Caco-2 (cell line): ENCODE data around the gene VPS35. TPM values are rescaled to one million over a fixed set of nuclear protein-coding genes. Genes with fewer than 3 reads are reported as not detected.

Experiments used
- BruUV-seq: library from RNA; stranded (reverse); fragments of 400-500 nt; replicated peaks from 2 replicates; lab custom pipeline; 2021; lab: Mats Ljungman, UMichigan
- CTCF ChIA-PET: fragments of 300-600 bp; sonication (Branson Sonifier 250); formaldehyde crosslinking; loops from one replicate; lab custom pipeline; 2022; ENCODE audit warnings: antibody characterized with exemption; lab: Charles Lee
- POLR2A ChIA-PET: fragments of 300-600 bp; sonication (Branson Sonifier 250); formaldehyde crosslinking; loops from one replicate; lab custom pipeline; 2022; ENCODE audit warnings: antibody characterized with exemption; lab: Charles Lee
- DNase-seq, 2 experiments: peaks; one replicate each; pipeline versions ENCODE4 v3.0.0 to v3.0.0-alpha.2; 2020 to 2022
- H3K27me3 ChIP-seq: replicated peaks from 2 replicates; pipeline ENCODE4 v1.6.0; 2011; ENCODE audit warnings: low read length; ENCODE audit not compliant: control insufficient read depth, insufficient read depth
- H3K36me3 ChIP-seq: 2 replicates; pipeline ENCODE4 v1.5.1; 2011; ENCODE audit warnings: low read length; ENCODE audit not compliant: control insufficient read depth, insufficient read depth
- H3K4me1 ChIP-seq: fragments of 250-450 bp; sonication (Bioruptor Pico); 2 replicates; pipeline ENCODE4 v1.5.1; 2020; ENCODE audit warnings: mild to moderate bottlenecking
- H3K4me3 ChIP-seq: 2 replicates; pipeline ENCODE4 v1.5.1; 2011; ENCODE audit warnings: low read depth, mild to moderate bottlenecking, control low read depth, low read length
- H3K9me3 ChIP-seq: fragments of 250-450 bp; sonication (Bioruptor Pico); 2 replicates; pipeline ENCODE4 v1.5.1; 2020; ENCODE audit warnings: mild to moderate bottlenecking, moderate library complexity
- H3K27ac Mint-ChIP-seq: one replicate; pipeline ENCODE4 v1.8.0; 2022; ENCODE audit warnings: mixed read lengths; ENCODE audit not compliant: unreplicated experiment
- H3K27me3 Mint-ChIP-seq: one replicate; pipeline ENCODE4 v1.8.0; 2022; ENCODE audit warnings: mixed read lengths; ENCODE audit not compliant: insufficient read depth, unreplicated experiment
- H3K36me3 Mint-ChIP-seq: one replicate; pipeline ENCODE4 v1.8.0; 2022; ENCODE audit warnings: mild to moderate bottlenecking, mixed read lengths; ENCODE audit not compliant: insufficient read depth, unreplicated experiment
- H3K4me1 Mint-ChIP-seq: one replicate; pipeline ENCODE4 v1.8.0; 2022; ENCODE audit warnings: low read depth, mixed read lengths; ENCODE audit not compliant: unreplicated experiment
- H3K4me3 Mint-ChIP-seq: one replicate; pipeline ENCODE4 v1.8.0; 2022; ENCODE audit warnings: mild to moderate bottlenecking, moderate library complexity, mixed read lengths; ENCODE audit not compliant: unreplicated experiment
- H3K9me3 Mint-ChIP-seq: one replicate; pipeline ENCODE4 v1.8.0; 2022; ENCODE audit warnings: mixed read lengths; ENCODE audit not compliant: unreplicated experiment
- intact Hi-C: fragments of 100-400 bp; cut with micrococcal nuclease; formaldehyde crosslinking; loops from one replicate; pipeline ENCODE4 v1.10.0; 2022; ENCODE audit not compliant: unreplicated experiment
- total RNA-seq: library from RNA; stranded (reverse); gene quantifications from 2 replicates; pipeline ENCODE4 v1.2.3, GENCODE V29; 2022
- TF ChIP-seq, protein P1 (sequence below), 2 experiments: fragments of 200-600 bp in 1 of 2; IDR thresholded peaks; 1 replicate in 1 of 2; 2 replicates in 1 of 2; pipeline versions ENCODE4 v1.5.1 to v1.8.0; 2011 to 2022; ENCODE audit warnings: antibody characterized with exemption in 1 of 2, control low read depth in 1 of 2, inconsistent platforms in 1 of 2, low read depth in 1 of 2, low read length in 1 of 2, mild to moderate bottlenecking in 1 of 2, moderate library complexity in 1 of 2; ENCODE audit not compliant: insufficient read depth in 1 of 2, severe bottlenecking in 1 of 2, unreplicated experiment in 1 of 2

VPS35 gene
- total RNA-seq, 1 experiment from 2014 or later: 120 TPM

DNA sequence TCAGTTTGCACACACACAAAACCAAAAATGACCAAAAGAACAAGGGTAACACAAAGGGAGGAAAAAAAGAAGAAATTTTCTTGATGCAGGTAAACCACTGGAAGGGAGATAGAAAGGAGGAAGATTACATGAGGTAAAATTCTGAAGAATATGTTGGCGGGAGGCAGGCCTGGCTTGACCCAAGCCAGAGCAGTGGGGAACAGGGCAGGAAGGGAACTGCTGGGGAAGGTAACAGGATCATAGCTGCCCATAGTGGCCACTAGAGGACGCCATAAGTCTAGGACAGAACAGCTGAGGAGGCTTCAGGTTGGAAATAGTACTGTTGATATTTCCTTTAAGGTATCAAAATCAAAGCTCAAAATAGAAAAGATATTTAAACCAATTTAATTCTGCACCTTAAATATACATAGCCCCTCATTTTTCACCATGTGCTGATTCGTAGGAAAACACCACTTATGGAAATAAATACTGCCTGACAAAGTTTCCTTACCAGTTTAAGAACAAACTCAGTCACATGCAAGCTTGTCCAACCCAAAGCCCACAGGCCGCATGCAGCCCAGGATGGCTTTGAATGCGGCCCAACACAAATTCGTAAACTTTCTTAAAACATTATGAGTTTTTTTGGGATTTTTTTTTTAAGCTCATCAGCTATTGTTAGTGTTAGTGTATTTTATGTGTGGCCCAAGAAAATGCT is 15.5 kb downstream of the VPS35 start:
- TF ChIP-seq, protein P1, sequence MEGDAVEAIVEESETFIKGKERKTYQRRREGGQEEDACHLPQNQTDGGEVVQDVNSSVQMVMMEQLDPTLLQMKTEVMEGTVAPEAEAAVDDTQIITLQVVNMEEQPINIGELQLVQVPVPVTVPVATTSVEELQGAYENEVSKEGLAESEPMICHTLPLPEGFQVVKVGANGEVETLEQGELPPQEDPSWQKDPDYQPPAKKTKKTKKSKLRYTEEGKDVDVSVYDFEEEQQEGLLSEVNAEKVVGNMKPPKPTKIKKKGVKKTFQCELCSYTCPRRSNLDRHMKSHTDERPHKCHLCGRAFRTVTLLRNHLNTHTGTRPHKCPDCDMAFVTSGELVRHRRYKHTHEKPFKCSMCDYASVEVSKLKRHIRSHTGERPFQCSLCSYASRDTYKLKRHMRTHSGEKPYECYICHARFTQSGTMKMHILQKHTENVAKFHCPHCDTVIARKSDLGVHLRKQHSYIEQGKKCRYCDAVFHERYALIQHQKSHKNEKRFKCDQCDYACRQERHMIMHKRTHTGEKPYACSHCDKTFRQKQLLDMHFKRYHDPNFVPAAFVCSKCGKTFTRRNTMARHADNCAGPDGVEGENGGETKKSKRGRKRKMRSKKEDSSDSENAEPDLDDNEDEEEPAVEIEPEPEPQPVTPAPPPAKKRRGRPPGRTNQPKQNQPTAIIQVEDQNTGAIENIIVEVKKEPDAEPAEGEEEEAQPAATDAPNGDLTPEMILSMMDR (IDR thresholded peaks at IDR 0.05; ENCODE audit: insufficient read depth in 1 of 2, low read depth in 1 of 2, low read length in 1 of 2, severe bottlenecking in 1 of 2, unreplicated experiment in 1 of 2): peak; percentile 79 to 97
- Mint-ChIP-seq H3K36me3 (peaks cover 74% of the 10 kb centered on the region), H3K27ac (no peak overlapping the region), H3K27me3 (no peaks in the 10 kb centered on the region), H3K4me1 (peaks cover 3% of the 10 kb centered on the region), H3K4me3 (no peak overlapping the region), H3K9me3 (no peaks in the 10 kb centered on the region)
- BruUV-seq: no TSS peak
- Histone ChIP-seq H3K4me1 (peaks cover 2% of the 10 kb centered on the region; the same call in 1 of the 2 replicates), H3K4me3 (no peak overlapping the region), H3K9me3 (no peaks in the 10 kb centered on the region), H3K27me3 (no peaks in the 10 kb centered on the region), H3K36me3 (peaks cover 2% of the 10 kb centered on the region; the same call in 1 of the 2 replicates)
- POLR2A ChIA-PET: interaction anchor here (0.6 to 1.0 kb wide), 3 partner anchors 36 to 156 kb away, joined by 3 to 13 read pairs (median 7); no protein-coding TSS in a partner anchor
- intact Hi-C loops: loop anchor here (1.0 to 10.0 kb wide), 3 partner anchors 17 to 231 kb away; no protein-coding TSS in a partner anchor
- CTCF ChIA-PET: interaction anchor here (0.6 to 1.3 kb wide), 13 partner anchors 8 to 364 kb away, joined by 3 to 18 read pairs (median 4); partner anchors contain the start of genes ORC6 and VPS35
- DNase-seq: peak; percentile 62 to 67

DNA sequence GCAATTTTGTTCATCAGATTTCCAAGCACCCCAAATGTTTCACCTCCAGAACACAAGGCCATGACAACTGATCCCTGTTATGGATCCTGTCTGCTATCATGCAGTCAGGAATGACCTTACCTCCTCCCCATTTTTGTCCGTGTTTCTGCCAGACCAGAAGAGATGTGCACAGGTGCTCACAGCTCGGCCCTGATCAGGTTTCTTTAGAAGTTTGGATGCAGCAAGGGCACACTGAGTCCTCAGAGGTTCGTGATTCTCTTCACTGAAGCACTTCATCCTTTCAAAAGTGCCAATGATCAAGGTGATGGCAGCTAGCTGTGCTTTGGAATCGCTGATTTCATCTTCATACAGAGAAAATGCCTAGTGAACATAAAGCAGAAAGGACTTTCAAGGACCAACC is 26.9 kb downstream of the VPS35 start:
- Histone ChIP-seq H3K4me3 (no peak overlapping the region), H3K36me3 (peaks cover 2% of the 10 kb centered on the region), H3K4me1 (no peaks in the 10 kb centered on the region), H3K27me3 (no peaks in the 10 kb centered on the region), H3K9me3 (no peaks in the 10 kb centered on the region)
- H3K36me3 Mint-ChIP-seq: peaks cover 56% of the 10 kb centered on the region
- no TSS peak for BruUV-seq
- H3K9me3 Mint-ChIP-seq: no peaks in the 10 kb centered on the region
- no peak overlapping the region for H3K4me3 Mint-ChIP-seq
- no peaks in the 10 kb centered on the region for H3K4me1 Mint-ChIP-seq
- intact Hi-C loops: no loop called here
- H3K27ac Mint-ChIP-seq: no peak overlapping the region
- H3K27me3 Mint-ChIP-seq: no peaks in the 10 kb centered on the region
- TF ChIP-seq, protein P1 (IDR thresholded peaks at IDR 0.05; ENCODE audit: insufficient read depth in 1 of 2, low read depth in 1 of 2, low read length in 1 of 2, severe bottlenecking in 1 of 2, unreplicated experiment in 1 of 2): no peak
- ChIA-PET CTCF (no interaction called here), POLR2A (no interaction called here)
- no peak for DNase-seq

GRCh38 chr16:46658925-46659324 is 30.1 kb downstream of the VPS35 start:
- no peaks in the 10 kb centered on the region for H3K9me3 ChIP-seq
- intact Hi-C loops: no loop called here
- Mint-ChIP-seq H3K27me3 (no peaks in the 10 kb centered on the region), H3K27ac (no peak overlapping the region), H3K4me3 (no peak overlapping the region), H3K4me1 (no peaks in the 10 kb centered on the region), H3K36me3 (peaks cover 60% of the 10 kb centered on the region), H3K9me3 (no peaks in the 10 kb centered on the region)
- no peaks in the 10 kb centered on the region for H3K4me1 ChIP-seq
- TF ChIP-seq, protein P1 (IDR thresholded peaks at IDR 0.05; ENCODE audit: insufficient read depth in 1 of 2, low read depth in 1 of 2, low read length in 1 of 2, severe bottlenecking in 1 of 2, unreplicated experiment in 1 of 2): no peak
- CTCF ChIA-PET: no interaction called here
- POLR2A ChIA-PET: no interaction called here
- no peak overlapping the region for H3K4me3 ChIP-seq
- BruUV-seq: no TSS peak
- H3K36me3 ChIP-seq: peaks cover 2% of the 10 kb centered on the region
- no peaks in the 10 kb centered on the region for H3K27me3 ChIP-seq
- no peak for DNase-seq
